HG03175 (cell line): Measurements from ENCODE around the gene PANX3.

Source experiments
- ATAC-seq: cut with Tn5 transposase; IDR thresholded peaks from one replicate; pipeline ENCODE4 v1.9.1; 2021; ENCODE audit warnings: mild to moderate bottlenecking, moderate library complexity; ENCODE audit not compliant: unreplicated experiment

Gene PANX3

DNA sequence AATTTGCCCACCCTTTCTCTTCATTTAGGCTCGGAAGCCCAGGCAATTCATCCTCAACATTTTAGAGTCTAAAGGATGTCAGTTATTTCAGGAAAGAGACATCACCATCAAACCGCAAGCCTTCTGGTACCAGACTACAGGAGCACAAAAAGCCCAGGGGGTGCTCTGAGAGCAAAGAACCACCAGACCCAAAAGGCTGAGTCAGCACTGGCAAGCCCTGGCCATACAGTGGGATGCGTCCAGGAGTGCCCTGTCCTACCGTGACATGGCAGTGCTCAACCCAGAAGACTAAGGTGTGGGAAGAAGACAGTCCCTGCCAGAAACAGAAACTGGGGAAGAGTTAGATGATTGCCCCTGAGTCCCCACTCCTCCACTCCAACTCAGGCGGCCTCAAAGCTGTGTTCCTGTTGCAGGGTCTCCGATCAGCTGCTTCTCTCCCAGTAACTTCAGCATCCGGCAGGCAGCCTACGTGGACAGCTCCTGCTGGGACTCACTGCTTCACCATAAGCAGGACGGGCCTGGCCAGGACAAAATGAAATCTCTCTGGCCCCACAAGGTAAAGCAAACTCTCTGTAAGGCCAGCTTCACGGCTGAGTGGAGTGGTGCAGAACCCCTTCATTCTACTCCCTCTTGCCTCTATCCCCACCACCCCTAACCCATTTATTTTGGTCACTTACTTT lies 1.5 kb downstream of the PANX3 start:
- ATAC-seq = no peak

DNA sequence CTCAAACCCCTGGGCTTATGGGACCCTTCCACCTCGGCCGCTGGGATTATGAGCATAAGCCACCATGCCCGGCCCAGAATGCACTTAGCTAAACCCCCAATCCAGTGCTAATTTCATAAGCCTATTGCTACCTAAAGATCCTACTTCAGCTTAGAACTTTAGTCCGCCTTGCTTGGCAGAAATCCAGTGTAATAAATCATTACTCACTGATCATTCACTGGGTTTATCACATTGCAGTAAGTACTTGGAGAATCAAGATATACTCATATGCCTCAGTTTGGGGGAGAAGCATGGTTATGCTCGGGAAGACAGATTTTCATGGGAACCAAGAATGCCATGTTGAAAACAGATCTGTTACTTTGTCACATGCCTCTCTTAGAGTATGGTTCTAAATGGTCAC lies 7.6 kb downstream of the PANX3 start:
- ATAC-seq = no peak

- ATAC-seq = peak; percentile 95
Observed at GRCh38 chr11:124622531-124623451, 11.6 kb downstream of the PANX3 start, which contains the start of gene TBRG1. TSS of gene TBRG1 (plus strand) at chr11:124622864. CDS start at chr11:124623084, 220 bp downstream.

DNA sequence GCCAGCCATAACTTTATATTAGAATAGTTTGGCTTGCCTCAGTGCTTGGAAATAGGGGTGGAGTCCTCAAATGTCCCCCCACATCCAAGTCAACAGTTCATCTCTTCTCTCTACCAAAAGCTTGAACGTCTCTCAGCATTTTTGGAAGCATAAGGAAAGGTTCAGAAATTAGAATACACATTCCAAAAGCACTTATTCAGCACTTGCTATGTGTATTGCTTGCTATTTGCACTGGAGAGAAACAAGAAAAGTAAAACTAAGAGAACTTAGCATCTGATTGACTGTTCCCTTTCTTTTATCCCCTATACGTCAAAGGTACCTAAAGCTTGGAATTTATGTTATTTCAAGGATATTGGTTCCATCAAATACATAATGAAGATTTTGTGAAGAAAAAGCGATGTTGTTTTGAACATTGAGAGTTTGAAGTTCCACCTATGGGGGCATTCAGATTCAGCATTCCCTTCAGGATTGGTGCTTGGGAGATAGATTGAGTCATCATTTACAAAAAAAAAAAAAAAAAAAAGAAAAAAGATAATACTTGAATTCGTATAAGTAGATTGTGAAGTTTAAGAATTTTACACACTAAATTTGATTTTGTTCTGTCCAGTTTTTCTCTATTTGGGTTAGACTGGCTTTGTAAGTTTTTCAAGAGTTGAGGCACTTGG lies 12.8 kb downstream of the PANX3 start:
- no peak for ATAC-seq

DNA sequence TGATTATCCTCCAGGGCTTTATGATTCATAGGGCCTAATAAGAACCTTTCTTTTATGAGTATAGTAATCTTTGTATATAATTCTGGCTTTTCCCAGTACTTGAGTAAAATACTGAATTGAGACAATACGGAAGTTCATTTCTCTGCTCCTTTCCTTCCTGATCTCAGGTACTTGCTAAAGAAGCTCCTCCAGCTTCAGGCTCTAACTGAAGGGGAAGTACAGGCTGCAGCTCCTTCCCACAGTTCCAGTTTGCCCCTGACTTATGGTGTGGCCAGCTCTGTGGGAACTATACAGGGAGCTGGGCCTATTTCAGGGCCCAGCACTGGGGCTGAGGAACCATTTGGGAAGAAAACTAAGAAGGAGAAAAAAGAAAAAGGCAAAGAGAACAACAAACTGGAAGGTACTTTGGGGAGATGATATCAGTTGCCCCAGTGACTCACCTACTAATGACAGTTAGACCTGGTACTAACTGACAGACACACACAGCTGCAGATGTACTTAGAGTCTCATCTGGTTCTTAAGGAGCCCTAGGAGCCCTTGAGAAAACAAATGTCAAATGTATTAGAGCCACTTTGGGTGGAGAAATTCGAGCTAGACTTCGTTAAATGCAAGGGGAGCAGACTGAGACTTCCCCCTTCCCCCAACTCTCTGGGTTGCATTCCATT lies 14.4 kb downstream of the PANX3 start:
- no peak for ATAC-seq

- ATAC-seq = no peak
Observed at GRCh38 chr11:124627546-124627945, 16.3 kb downstream of the PANX3 start.

DNA sequence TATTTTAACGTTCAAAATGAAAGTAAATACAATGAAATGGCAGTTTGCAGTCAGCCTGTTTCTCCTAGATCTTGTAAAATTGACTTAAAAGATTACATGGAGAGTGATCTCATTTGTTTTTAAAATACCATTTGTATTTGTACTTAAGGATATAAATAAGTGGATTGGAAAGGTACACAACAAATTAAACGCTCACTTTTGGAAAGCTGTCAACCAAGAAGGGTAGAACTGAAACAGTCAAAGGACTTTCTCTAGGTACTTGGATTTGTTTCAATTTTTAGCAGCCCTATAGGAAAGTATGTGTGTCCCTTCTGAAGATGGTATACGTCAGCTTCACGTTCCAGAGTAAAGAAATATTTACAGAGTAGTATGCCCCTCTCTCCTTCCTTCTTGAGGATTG lies 18.7 kb downstream of the PANX3 start:
- ATAC-seq = no peak

GRCh38 chr11:124633355-124633754 lies 22.1 kb downstream of the PANX3 start:
- ATAC-seq = no peak

DNA sequence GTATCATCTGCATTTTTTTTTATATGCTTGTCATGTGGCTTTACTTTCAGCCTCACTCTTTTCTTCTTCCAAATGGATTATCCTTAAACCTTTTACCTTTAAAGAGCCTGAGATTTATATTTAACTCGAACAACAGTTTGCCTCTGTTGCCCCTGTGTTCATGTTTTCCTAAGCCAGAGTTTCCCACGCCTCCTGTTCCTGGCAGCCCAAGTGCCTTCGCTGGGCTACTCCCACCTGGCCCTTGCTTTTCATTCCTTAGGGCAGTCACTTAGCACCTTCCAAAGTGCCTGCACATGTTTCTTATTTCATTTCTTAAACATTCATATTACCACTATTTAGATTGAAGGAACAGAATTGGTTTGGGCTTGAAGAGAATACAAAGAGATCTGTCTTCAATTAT lies 24.7 kb downstream of the PANX3 start:
- no peak for ATAC-seq

- no peak for ATAC-seq
Observed at GRCh38 chr11:124638500-124638899, 27.3 kb downstream of the PANX3 start.

DNA sequence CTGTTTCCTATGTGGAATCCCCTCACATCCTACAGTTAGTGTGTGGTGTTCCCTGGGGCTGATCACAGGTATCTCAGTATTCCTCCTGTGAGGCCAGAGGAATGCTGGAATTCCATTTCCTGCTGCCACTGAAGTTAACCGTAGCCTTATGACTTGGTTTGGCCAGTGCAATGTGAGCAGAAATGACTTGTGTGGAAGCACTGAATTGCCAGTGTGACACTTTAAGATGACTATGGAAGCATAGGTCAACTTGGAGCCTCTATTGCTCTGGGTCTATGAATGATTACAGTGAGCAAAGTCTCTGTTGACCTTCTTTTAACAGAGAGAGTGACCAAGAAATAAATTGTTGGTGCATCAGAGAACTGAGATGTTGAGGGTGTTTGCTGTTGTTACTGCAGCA lies 28.0 kb downstream of the PANX3 start:
- ATAC-seq = no peak

- ATAC-seq = no peak
Observed at GRCh38 chr11:124640666-124641065, 29.4 kb downstream of the PANX3 start.

DNA sequence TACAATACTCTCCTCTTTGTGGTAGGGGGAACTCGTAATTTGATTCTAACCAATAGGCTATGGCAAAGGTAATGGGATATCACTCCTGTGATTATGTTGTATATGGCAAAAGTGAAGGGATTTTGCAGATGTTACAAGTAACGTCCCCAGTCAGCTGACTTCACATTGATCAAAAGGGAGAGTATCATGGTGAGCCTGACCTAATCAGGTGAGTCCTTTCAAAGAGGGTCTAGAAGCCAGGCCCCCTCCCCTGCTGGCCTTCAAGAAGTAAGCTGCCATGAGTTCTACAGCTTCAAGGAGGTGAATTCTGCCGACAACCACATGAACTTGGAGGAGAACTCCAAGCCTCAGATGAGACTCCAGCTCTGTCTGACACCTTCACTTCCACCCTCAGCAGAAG lies 31.4 kb downstream of the PANX3 start:
- ATAC-seq = no peak

- no peak for ATAC-seq
Observed at GRCh38 chr11:124643042-124643604, 31.9 kb downstream of the PANX3 start.

GRCh38 chr11:124643605-124644425 lies 32.6 kb downstream of the PANX3 start:
- no peak for ATAC-seq

- ATAC-seq = peak; percentile 68
Observed at GRCh38 chr11:124644426-124645280, 33.4 kb downstream of the PANX3 start.

GRCh38 chr11:124646148-124646547 lies 34.9 kb downstream of the PANX3 start:
- no peak for ATAC-seq

DNA sequence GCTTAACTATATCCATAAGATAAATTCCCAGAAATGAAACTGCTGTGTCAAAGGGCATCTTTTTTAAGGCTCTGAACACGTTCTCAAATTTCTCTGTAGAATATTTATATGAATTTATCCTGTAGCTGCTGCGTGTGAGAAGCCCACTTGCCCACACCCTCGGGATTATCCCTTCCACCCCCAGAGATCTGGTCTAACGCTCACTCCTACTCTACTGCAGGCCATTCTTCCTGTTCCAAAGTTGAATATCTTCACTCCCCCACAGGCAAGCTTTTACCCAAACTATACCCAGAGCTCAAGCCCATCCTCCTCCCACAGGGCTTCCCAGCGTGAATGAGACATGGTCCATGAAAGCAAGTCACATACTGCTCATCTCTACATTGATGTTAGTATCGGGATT lies 37.4 kb downstream of the PANX3 start:
- no peak for ATAC-seq
